Neural cell (in vitro differentiated cells): ENCODE measurements around the gene WWTR1. TPM values are rescaled to one million over a fixed set of nuclear protein-coding genes. Genes with fewer than 3 reads are reported as not detected.

Experiments used
- H2AFZ ChIP-seq: fragments of 200-600, 300-800 bp; sonication (generic), shearing (Covaris generic); 2 replicates; pipeline ENCODE4 v1.6.0; 2014; ENCODE audit warnings: low read depth, mild to moderate bottlenecking, antibody characterized with exemption, low read length, moderate library complexity
- H3F3A ChIP-seq: fragments of 200-600 bp; shearing (Covaris generic); 2 replicates; pipeline ENCODE4 v1.6.1; 2016; ENCODE audit warnings: mild to moderate bottlenecking, moderate library complexity, mixed read lengths, antibody characterized with exemption, low read length; ENCODE audit not compliant: insufficient read depth, poor library complexity, severe bottlenecking
- H3K27ac ChIP-seq: fragments of 200-600, 300-800 bp; sonication (generic), shearing (Covaris generic); 2 replicates; pipeline ENCODE4 v1.5.1; 2014; ENCODE audit warnings: mild to moderate bottlenecking, low read length, moderate library complexity
- H3K27me3 ChIP-seq: fragments of 300-800, 200-600 bp; sonication (generic), shearing (Covaris generic); 2 replicates; pipeline ENCODE4 v1.6.0; 2014; ENCODE audit warnings: mild to moderate bottlenecking, low read depth, low read length, moderate library complexity; ENCODE audit not compliant: insufficient read depth
- H3K36me3 ChIP-seq: fragments of 300-800, 200-600 bp; sonication (generic), shearing (Covaris generic); 2 replicates; pipeline ENCODE4 v1.5.1; 2014; ENCODE audit warnings: mild to moderate bottlenecking, antibody characterized with exemption, low read length, moderate library complexity; ENCODE audit not compliant: insufficient read depth
- H3K4me2 ChIP-seq: fragments of 300-800, 200-600 bp; sonication (generic), shearing (Covaris generic); 2 replicates; pipeline ENCODE4 v1.6.0; 2014; ENCODE audit warnings: mild to moderate bottlenecking, low read length
- H3K4me3 ChIP-seq: fragments of 300-800, 200-600 bp; sonication (generic), shearing (Covaris generic); 2 replicates; pipeline ENCODE4 v1.5.1; 2014; ENCODE audit warnings: mild to moderate bottlenecking, low read length, moderate library complexity
- H3K79me2 ChIP-seq: fragments of 200-600 bp; shearing (Covaris generic); replicated peaks from 2 replicates; pipeline ENCODE4 v1.6.0; 2014; ENCODE audit warnings: mild to moderate bottlenecking, low read length, moderate library complexity; ENCODE audit not compliant: insufficient read depth
- H3K9ac ChIP-seq: fragments of 300-800, 200-600 bp; sonication (generic), shearing (Covaris generic); 2 replicates; pipeline ENCODE4 v1.6.1; 2016; ENCODE audit warnings: mild to moderate bottlenecking, low read length, mixed read lengths
- H3K9me2 ChIP-seq: fragments of 200-600 bp; shearing (Covaris generic); 2 replicates; pipeline ENCODE4 v1.6.1; 2016; ENCODE audit warnings: mild to moderate bottlenecking, low read length, mixed read lengths; ENCODE audit not compliant: insufficient read depth
- H3K9me3 ChIP-seq: fragments of 200-600, 300-800 bp; sonication (generic), shearing (Covaris generic); 2 replicates; pipeline ENCODE4 v1.6.1; 2016; ENCODE audit warnings: mild to moderate bottlenecking, mixed run types, low read length, moderate library complexity, mixed read lengths
- H4K20me1 ChIP-seq: fragments of 200-600 bp; shearing (Covaris generic); 2 replicates; pipeline ENCODE4 v1.6.1; 2016; ENCODE audit warnings: mild to moderate bottlenecking, mixed run types; ENCODE audit not compliant: insufficient read depth
- CTCF ChIP-seq: fragments of 450-650 bp; IDR thresholded peaks from 2 replicates; pipeline ENCODE4 v1.5.1; 2014; ENCODE audit warnings: antibody characterized with exemption, mild to moderate bottlenecking, moderate library complexity; ENCODE audit not compliant: poor library complexity, severe bottlenecking
- EP300 ChIP-seq: fragments of 450-650 bp; conservative IDR thresholded peaks from 2 replicates; pipeline ENCODE4 v1.6.1; 2014; ENCODE audit warnings: antibody characterized with exemption, mild to moderate bottlenecking, moderate library complexity; ENCODE audit not compliant: poor library complexity, severe bottlenecking
- EZH2 ChIP-seq: fragments of 200-600, 300-800 bp; shearing (Covaris generic), sonication (generic); IDR thresholded peaks from 2 replicates; pipeline ENCODE4 v1.6.1; 2014; ENCODE audit warnings: antibody characterized with exemption, low read length, borderline replicate concordance, mild to moderate bottlenecking; ENCODE audit not compliant: insufficient read depth, poor library complexity, severe bottlenecking
- MXI1 ChIP-seq: fragments of 450-650 bp; conservative IDR thresholded peaks from 2 replicates; pipeline ENCODE4 v1.6.1; 2014; ENCODE audit warnings: antibody characterized with exemption, mild to moderate bottlenecking; ENCODE audit not compliant: poor library complexity, severe bottlenecking
- POLR2AphosphoS5 ChIP-seq: IDR thresholded peaks from 2 replicates; pipeline ENCODE4 v1.6.1; 2012
- RAD21 ChIP-seq: fragments of 450-650 bp; conservative IDR thresholded peaks from 2 replicates; pipeline ENCODE4 v1.6.1; 2014; ENCODE audit warnings: antibody characterized with exemption, mild to moderate bottlenecking, moderate library complexity
- SMC3 ChIP-seq: fragments of 450-650 bp; conservative IDR thresholded peaks from 2 replicates; pipeline ENCODE4 v1.6.1; 2014; ENCODE audit warnings: antibody characterized with exemption, mild to moderate bottlenecking, moderate library complexity; ENCODE audit not compliant: poor library complexity
- TAF1 ChIP-seq: IDR thresholded peaks from 2 replicates; pipeline ENCODE4 v1.6.1; 2012; ENCODE audit warnings: low read depth
- polyA plus RNA-seq: library from polyadenylated mRNA; depleted of rRNA; stranded (reverse); fragments of >200 nt; gene quantifications from 2 replicates; pipeline ENCODE4 v1.2.3, GENCODE V29; 2014
- TF ChIP-seq, protein P1 (sequence below): IDR thresholded peaks from 2 replicates; pipeline ENCODE4 v1.6.1; 2012; ENCODE audit warnings: borderline replicate concordance

WWTR1 gene
- polyA plus RNA-seq, 1 donor from 2014 or later = 0.97 TPM

DNA sequence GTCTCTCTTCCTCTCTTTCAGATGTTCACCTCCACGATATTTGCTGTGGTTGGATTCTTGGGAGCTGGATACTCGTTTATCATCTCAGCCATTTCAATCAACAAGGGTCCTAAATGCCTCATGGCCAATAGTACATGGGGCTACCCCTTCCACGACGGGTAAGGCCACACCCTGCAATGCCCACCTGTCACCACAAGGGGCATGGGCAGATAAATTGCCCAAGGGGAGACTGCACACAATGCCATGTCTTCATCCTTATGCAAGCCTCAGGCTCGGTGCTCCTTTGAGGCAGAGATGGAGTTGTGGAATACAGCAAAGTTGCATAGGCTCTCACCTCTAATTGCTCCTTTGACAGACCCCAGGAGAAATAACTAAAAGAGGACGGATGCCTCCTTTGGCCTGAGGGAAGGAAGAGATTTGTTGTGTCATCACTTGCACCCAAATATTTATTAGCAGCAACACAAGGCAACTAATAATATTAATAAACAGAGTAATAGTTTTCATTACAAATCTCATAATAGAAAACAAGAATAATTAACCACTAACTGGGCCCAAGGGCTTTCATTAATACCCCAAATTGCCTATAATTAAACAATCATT is 170.1 kb downstream of the WWTR1 start:
- no peak for TF ChIP-seq TAF1
- TF ChIP-seq, protein P1, sequence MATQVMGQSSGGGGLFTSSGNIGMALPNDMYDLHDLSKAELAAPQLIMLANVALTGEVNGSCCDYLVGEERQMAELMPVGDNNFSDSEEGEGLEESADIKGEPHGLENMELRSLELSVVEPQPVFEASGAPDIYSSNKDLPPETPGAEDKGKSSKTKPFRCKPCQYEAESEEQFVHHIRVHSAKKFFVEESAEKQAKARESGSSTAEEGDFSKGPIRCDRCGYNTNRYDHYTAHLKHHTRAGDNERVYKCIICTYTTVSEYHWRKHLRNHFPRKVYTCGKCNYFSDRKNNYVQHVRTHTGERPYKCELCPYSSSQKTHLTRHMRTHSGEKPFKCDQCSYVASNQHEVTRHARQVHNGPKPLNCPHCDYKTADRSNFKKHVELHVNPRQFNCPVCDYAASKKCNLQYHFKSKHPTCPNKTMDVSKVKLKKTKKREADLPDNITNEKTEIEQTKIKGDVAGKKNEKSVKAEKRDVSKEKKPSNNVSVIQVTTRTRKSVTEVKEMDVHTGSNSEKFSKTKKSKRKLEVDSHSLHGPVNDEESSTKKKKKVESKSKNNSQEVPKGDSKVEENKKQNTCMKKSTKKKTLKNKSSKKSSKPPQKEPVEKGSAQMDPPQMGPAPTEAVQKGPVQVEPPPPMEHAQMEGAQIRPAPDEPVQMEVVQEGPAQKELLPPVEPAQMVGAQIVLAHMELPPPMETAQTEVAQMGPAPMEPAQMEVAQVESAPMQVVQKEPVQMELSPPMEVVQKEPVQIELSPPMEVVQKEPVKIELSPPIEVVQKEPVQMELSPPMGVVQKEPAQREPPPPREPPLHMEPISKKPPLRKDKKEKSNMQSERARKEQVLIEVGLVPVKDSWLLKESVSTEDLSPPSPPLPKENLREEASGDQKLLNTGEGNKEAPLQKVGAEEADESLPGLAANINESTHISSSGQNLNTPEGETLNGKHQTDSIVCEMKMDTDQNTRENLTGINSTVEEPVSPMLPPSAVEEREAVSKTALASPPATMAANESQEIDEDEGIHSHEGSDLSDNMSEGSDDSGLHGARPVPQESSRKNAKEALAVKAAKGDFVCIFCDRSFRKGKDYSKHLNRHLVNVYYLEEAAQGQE = no peak
- H3K27me3 ChIP-seq = no peaks in the 10 kb centered on the region
- no peak overlapping the region for H3K4me3 ChIP-seq
- no peaks in the 10 kb centered on the region for H3K9me2 ChIP-seq
- H3K27ac ChIP-seq = no peak overlapping the region
- H3K79me2 ChIP-seq = no peaks in the 10 kb centered on the region
- H3K4me2 ChIP-seq = no peak overlapping the region
- H3K9me3 ChIP-seq = no peaks in the 10 kb centered on the region
- H2AFZ ChIP-seq = no peak overlapping the region
- H3F3A ChIP-seq = no peaks in the 10 kb centered on the region
- no peak overlapping the region for H3K9ac ChIP-seq
- H4K20me1 ChIP-seq = no peaks in the 10 kb centered on the region
- no peaks in the 10 kb centered on the region for H3K36me3 ChIP-seq

DNA sequence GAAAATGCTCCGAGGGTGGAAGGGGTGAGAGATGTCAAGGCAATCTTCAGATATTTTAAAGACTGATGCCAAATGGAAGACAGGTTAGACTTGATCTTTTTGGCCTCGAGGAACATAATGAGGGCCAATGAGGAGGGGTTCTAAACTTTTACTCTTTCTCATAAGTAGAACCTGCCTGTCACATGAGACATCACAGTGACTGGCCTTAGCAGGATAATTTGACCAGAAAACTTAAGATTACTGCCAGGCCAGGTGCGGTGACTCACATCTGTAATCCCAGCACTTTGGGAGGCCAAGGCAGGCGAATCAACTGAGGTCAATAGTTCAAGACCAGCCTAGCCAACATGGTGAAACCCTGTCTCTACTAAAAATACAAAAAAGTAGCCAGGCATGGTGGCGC is 171.1 kb downstream of the WWTR1 start:
- no peaks in the 10 kb centered on the region for H3K9me3 ChIP-seq
- H4K20me1 ChIP-seq = no peaks in the 10 kb centered on the region
- no peak overlapping the region for H3K9ac ChIP-seq
- H3K36me3 ChIP-seq = no peaks in the 10 kb centered on the region
- no peak overlapping the region for H3K4me3 ChIP-seq
- no peaks in the 10 kb centered on the region for H3K27me3 ChIP-seq
- H3K79me2 ChIP-seq = no peaks in the 10 kb centered on the region
- TF ChIP-seq CTCF (no peak), EP300 (no peak), POLR2AphosphoS5 (no peak), EZH2 (no peak), SMC3 (no peak), MXI1 (no peak), TAF1 (no peak), RAD21 (no peak)
- TF ChIP-seq, protein P1 = no peak
- no peak overlapping the region for H2AFZ ChIP-seq
- H3K4me2 ChIP-seq = no peak overlapping the region
- H3K27ac ChIP-seq = no peak overlapping the region
- no peaks in the 10 kb centered on the region for H3K9me2 ChIP-seq
- H3F3A ChIP-seq = no peaks in the 10 kb centered on the region
